ENCODE data around the gene PDF.
"Not testable (repeated sequence)": the region's sequence is repeated elsewhere in the genome, so short reads cannot be mapped to it uniquely, and the experiment has no call there.

The PDF gene, protein sequence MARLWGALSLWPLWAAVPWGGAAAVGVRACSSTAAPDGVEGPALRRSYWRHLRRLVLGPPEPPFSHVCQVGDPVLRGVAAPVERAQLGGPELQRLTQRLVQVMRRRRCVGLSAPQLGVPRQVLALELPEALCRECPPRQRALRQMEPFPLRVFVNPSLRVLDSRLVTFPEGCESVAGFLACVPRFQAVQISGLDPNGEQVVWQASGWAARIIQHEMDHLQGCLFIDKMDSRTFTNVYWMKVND

DNA sequence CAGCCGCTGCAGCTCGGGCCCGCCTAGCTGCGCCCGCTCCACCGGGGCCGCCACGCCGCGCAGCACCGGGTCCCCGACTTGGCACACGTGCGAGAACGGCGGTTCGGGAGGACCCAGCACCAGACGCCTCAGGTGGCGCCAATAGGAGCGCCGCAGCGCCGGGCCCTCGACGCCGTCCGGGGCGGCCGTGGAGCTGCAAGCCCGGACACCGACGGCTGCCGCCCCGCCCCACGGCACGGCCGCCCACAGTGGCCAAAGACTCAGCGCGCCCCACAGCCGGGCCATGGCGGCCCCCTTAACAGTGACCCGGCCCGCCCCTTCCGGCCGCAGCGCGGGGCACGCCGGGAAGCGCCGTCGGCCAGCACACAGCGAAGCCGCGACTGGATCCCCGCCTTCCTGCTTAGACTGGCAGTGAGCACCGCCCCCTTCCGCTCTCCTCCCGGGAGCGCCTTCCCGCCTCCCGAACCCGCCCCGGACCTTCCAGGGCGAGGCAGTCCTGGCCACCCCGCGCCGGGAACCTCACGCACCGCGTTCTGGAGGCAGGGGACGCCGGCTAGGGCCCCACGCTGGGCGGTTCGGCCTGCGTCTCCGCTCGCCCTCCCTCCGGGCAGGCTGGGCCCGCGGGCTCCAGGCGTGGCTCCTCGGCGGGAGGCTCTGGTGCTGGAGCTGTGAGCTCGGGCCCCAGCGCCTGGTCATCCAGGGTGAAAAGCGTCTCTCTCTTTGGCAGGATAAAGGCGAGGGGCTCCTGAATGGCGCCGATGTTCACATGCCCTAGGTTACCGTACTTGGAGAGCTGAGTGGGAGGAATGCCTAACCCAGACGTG, at the start of gene PDF:
Gene PDF, minus strand, starts transcription at position 303 of the 824 bp plus-strand sequence. Its CDS starts 18 bp downstream, at position 285.
- Mint-ChIP-seq H3K4me1 (peaks cover 28 to 60% of the 10 kb centered on the region in 2 donors), H3K27ac (peak within 1 kb of the TSS; percentile 92), H3K9me3 (no peaks in the 10 kb centered on the region), H3K36me3 (peaks cover 27 to 47% of the 10 kb centered on the region in 2 donors), H3K4me3 (peak within 1 kb of the TSS; percentile 92), H3K27me3 (no peaks in the 10 kb centered on the region)
- ATAC-seq (replicated peaks), result peak; percentile 96
- DNase-seq, result peak; percentile 81

DNA sequence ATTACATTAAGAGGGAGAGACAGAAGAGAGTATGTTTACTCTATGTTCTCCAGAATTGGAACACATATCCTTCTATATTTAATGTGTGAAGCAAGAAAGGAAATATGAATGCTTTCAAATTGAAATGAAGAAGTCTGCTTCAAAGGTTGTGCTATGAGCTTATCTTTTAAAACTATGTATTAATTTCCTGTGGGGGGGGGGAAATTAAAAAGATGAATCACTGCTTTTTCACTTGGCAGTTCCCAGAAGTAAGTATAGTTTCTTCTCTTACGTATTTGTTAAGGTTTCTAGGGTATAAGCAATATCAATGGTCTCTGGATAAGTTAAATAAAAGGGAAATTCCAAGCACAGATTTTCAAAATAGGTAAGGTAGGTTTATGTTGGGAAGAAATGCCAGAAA, 48.4 kb upstream of the PDF start:
- Mint-ChIP-seq H3K27ac (peak overlapping the region; percentile 82), H3K4me3 (no peak overlapping the region), H3K9me3 (no peaks in the 10 kb centered on the region), H3K4me1 (peaks cover 13 to 37% of the 10 kb centered on the region in 2 donors), H3K27me3 (no peaks in the 10 kb centered on the region), H3K36me3 (peaks cover 30 to 48% of the 10 kb centered on the region in 2 donors)
- ATAC-seq (replicated peaks) (no peak), DNase-seq (no peak)

DNA sequence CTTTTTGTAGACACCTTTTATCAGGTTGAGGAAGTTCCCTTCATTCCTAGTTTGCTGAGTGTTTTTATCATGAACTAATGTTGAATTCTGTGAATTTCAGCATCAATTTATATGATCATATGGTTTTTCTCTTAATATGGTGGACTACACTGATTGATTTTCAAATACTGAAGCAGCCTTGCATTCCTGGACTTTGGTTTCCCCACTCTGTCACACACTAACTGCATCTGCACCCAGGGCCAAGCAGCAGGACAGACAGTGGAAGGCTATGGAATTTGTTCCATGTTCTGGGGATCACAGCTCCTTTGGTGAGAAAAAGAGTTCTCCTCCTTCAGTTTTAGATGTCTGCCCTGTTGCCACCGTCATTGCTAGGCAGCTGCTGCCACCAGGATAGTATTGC, 47.6 kb upstream of the PDF start:
- ATAC-seq (replicated peaks) (no peak), DNase-seq (no peak)
- H3K27ac Mint-ChIP-seq, result peak overlapping the region; percentile 37
- H3K36me3 Mint-ChIP-seq, result peaks cover 32 to 47% of the 10 kb centered on the region in 2 donors
- H3K4me3 Mint-ChIP-seq, result no peak overlapping the region
- H3K9me3 Mint-ChIP-seq, result no peaks in the 10 kb centered on the region
- peaks cover 19 to 37% of the 10 kb centered on the region in 2 donors for H3K4me1 Mint-ChIP-seq
- no peaks in the 10 kb centered on the region for H3K27me3 Mint-ChIP-seq

DNA sequence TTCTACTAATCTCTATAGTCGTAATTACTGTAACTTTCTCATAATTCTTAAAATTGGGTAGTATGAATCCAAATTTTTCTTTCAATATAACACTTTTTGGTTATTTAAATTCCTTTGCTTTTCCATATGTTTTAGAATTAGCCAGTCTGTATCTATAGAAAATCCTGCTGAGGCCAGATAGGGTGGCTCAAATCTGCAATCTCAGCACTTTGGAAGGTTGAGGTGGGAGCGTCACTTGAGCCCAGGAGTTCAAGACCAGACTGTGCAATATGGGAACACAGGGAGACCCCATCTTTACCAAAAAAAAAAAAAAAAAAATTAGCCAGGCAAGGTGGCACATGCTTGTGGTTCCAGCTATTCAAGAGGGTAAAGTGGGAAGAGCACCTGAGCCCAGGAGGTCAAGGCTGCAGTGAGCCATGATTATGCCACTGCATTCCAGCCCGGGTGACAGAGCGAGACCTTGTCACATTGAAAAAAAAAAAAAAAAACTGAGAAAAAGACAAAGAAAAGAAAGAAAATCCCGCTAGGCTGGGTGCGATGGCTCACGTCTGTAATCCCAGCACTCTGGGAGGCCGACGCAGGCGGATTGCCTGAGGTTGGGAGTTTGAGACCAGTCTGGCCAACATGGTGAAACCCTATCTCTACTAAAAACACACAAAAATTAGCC, 46.1 kb upstream of the PDF start:
- Mint-ChIP-seq H3K4me1 (peaks cover 20 to 39% of the 10 kb centered on the region in 2 donors), H3K9me3 (no peaks in the 10 kb centered on the region), H3K27me3 (no peaks in the 10 kb centered on the region), H3K36me3 (peaks cover 32 to 47% of the 10 kb centered on the region in 2 donors), H3K27ac (no peak overlapping the region), H3K4me3 (no peak overlapping the region)
- no peak for ATAC-seq (replicated peaks)
- no peak for DNase-seq

DNA sequence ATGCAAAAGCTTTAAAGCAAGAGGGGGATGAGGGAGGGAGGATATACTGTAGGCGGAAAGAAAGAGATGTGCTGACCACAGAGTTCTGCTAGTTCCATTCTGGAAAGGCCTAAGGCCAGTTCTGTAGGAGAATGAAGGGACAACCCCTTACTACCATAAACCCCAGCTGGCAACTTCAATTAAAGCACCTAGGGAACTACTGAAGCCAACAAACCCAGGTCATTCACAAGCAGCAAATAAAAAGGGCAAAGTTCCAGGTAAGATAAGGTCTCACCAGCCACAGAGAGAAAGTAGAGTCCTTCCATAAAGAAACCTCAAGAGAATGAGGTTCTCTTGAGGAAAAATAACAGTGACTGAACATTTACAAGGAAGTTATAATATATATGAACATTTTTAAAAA, 42.6 kb upstream of the PDF start:
- Mint-ChIP-seq H3K4me1 (peaks cover 24 to 46% of the 10 kb centered on the region in 2 donors), H3K36me3 (peaks cover 39 to 53% of the 10 kb centered on the region in 2 donors), H3K4me3 (no peak overlapping the region), H3K27ac (peak overlapping the region; percentile 83), H3K9me3 (peaks cover 0 to 4% of the 10 kb centered on the region in 2 donors), H3K27me3 (no peaks in the 10 kb centered on the region)
- no peak for ATAC-seq (replicated peaks)
- DNase-seq, result no peak

DNA sequence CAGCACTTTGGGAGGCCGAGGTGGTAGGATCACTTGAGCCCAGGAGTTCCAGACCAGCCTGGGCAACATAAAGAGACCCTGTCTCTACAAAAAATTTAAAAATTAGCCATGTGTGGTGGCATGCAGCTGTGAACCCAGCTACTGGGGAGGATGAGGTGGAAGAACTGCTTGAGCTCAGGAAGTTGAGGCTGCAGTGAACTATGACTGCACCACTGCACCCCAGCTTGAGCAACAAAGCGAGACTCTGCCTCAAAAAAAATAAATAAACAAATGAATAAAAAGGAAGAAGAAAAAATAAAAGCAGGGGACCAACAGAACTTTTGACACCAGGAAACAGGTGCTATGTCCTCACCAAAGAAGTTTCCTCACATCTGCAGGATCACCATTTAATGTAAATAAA, 41.2 kb upstream of the PDF start:
- DNase-seq, result no peak
- H3K9me3 Mint-ChIP-seq, result peaks cover 0 to 4% of the 10 kb centered on the region in 2 donors
- H3K4me1 Mint-ChIP-seq, result peaks cover 25 to 42% of the 10 kb centered on the region in 2 donors
- H3K4me3 Mint-ChIP-seq, result peak overlapping the region in 1 of 2 donors; percentile 48
- peak overlapping the region; percentile 93 for H3K27ac Mint-ChIP-seq
- H3K36me3 Mint-ChIP-seq, result peaks cover 38 to 54% of the 10 kb centered on the region in 2 donors
- H3K27me3 Mint-ChIP-seq, result no peaks in the 10 kb centered on the region
- ATAC-seq (replicated peaks), result peak; percentile 64 to 67

DNA sequence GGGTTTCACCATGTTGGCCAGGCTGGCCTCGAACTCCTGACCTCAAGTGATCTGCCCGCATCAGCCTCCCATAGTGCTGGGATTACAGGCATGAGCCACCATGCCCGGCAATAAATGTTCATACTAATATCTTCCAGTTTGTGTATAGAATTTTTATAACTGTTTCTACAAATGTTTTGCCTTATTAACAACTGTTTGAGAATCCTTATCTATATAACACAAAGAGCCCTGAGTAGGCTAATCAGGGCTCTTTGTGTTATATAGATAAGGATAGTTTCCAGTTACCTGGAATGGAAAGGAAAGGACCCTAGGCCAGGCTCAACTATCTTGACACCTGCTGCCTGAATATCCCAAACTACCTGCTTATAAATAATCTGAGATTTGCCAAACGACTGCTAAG, 38.5 kb upstream of the PDF start:
- Mint-ChIP-seq H3K36me3 (peaks cover 50 to 67% of the 10 kb centered on the region in 2 donors), H3K4me1 (peaks cover 29 to 42% of the 10 kb centered on the region in 2 donors)
- ATAC-seq (replicated peaks), result no peak

DNA sequence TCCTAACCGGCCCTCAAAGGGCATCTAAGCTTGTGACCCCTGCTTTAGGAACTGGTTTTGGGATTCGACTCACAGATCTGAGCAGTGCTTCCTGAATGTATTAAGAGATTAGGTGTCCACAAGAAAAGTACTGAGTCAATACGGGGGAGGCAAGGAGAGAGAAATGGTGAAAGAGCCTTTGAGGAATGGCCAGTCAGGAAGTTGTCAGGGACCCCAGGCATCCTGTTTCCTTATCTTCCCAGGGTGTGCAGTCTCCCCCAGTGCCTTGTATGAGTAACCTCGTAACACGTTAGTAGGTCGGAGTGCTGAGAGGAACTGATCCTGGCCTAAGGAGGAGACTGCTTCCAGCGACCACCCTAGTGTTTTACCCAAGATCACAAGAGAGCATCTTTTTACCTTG, 37.6 kb upstream of the PDF start:
- no peak for DNase-seq
- Mint-ChIP-seq H3K4me3 (no peak overlapping the region), H3K27ac (peak overlapping the region; percentile 75), H3K36me3 (peaks cover 54 to 69% of the 10 kb centered on the region in 2 donors), H3K4me1 (peaks cover 21 to 38% of the 10 kb centered on the region in 2 donors), H3K27me3 (no peaks in the 10 kb centered on the region), H3K9me3 (peaks cover 0 to 4% of the 10 kb centered on the region in 2 donors)
- ATAC-seq (replicated peaks), result no peak

More for the DNA sequence above, 38.5 kb upstream of the PDF start:
- peaks cover 0 to 4% of the 10 kb centered on the region in 2 donors for H3K9me3 Mint-ChIP-seq
- no peak overlapping the region for H3K4me3 Mint-ChIP-seq
- no peaks in the 10 kb centered on the region for H3K27me3 Mint-ChIP-seq
- peak overlapping the region; percentile 47 for H3K27ac Mint-ChIP-seq
- DNase-seq, result no peak

DNA sequence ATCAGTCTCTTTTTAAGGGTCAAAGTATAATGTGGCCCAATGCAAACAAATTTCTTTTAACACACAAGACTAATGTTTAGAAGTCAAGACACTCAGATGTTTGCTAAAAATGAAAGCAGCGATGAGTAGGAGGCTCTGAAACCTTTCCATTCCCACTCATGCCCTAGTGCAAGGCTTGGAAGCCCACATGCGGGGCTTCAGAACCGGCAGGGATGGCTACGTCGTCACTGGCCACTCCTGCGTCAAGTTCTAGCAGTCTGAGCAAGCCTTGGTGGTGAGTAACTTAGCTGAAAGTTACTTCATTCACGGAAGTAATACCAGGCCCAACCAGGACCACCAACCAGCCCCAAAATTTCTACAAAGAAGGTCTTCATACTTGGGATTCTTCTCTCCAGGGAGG, 36.0 kb upstream of the PDF start:
- H3K36me3 Mint-ChIP-seq, result peaks cover 56 to 68% of the 10 kb centered on the region in 2 donors
- H3K4me3 Mint-ChIP-seq, result no peak overlapping the region

DNA sequence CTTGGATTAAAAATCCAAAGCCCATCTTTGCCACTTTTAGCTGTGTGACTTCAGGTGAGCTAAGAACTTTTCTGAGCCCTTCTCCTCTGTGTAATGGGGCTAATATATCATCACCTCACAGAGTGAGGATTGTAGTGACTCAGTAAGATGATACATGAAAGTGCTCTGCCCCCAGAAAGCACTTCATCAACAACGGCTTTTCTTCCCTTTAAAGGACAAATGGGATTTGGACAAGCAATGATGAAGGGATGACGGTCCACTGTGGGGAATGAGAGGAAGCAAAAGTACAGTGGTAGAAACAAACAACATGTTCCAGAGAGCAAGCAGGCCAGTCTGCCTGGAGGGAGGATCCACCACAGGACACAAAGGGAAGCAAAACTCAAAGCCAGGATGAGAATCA, 35.5 kb upstream of the PDF start:
- DNase-seq (no peak), ATAC-seq (replicated peaks) (no peak)
- Mint-ChIP-seq H3K27me3 (no peaks in the 10 kb centered on the region), H3K36me3 (peaks cover 59 to 71% of the 10 kb centered on the region in 2 donors), H3K9me3 (peaks cover 0 to 4% of the 10 kb centered on the region in 2 donors), H3K4me3 (no peak overlapping the region), H3K4me1 (peaks cover 24 to 25% of the 10 kb centered on the region in 2 donors), H3K27ac (no peak overlapping the region)

More for the DNA sequence above, 36.0 kb upstream of the PDF start:
- no peaks in the 10 kb centered on the region for H3K27me3 Mint-ChIP-seq
- DNase-seq, result no peak
- peaks cover 0 to 4% of the 10 kb centered on the region in 2 donors for H3K9me3 Mint-ChIP-seq
- peaks cover 24 to 27% of the 10 kb centered on the region in 2 donors for H3K4me1 Mint-ChIP-seq
- H3K27ac Mint-ChIP-seq, result peak overlapping the region; percentile 37
- no peak for ATAC-seq (replicated peaks)

DNA sequence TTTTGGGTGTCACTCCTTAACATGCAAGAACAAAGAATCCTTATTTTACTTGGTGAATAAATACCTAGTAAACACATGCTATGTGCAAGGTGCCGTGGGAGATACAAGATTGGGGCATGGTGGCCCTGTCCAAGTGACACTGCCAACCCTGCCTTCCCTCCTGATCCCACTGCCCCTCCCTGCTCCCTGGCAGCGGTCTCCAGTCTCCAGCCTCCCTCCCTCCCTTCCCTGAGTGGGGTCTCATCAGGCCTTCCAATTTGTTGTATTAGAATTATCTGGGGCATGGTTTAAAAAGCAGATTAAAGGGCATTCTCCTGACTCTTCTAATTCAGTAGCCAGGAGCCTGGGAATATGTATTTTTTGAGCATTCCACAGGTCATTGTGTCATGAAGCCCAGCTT, 33.7 kb upstream of the PDF start:
- no peak for DNase-seq
- Mint-ChIP-seq H3K4me1 (peaks cover 10 to 16% of the 10 kb centered on the region in 2 donors), H3K4me3 (no peak overlapping the region), H3K27ac (no peak overlapping the region), H3K36me3 (peaks cover 49 to 66% of the 10 kb centered on the region in 2 donors), H3K9me3 (no peaks in the 10 kb centered on the region), H3K27me3 (no peaks in the 10 kb centered on the region)
- no peak for ATAC-seq (replicated peaks)

DNA sequence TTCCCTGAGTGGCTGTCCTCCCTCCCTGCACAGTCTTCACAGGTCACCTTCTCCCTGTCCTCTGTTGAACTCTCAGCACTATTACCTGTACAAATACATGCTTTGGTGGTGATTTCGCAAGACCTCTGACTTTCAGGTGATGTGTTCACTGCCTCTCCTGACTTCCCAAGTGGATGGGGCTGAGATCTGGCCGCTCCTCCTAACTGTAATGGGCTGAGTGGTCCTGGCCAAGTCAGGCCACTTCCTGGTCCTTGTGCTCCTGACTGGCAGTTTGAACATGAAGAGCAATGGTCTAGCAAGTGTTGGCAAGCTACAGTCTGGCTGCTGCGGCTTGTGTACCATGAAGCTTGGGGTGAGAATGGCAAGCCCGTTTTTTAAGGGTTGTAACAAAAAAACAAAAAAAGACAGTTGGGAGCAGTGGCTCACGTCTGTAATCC, 32.9 kb upstream of the PDF start:
- peaks cover 46 to 67% of the 10 kb centered on the region in 2 donors for H3K36me3 Mint-ChIP-seq
- peak overlapping the region; percentile 6 for H3K27ac Mint-ChIP-seq
- no peak overlapping the region for H3K4me3 Mint-ChIP-seq
- H3K4me1 Mint-ChIP-seq, result peaks cover 10 to 16% of the 10 kb centered on the region in 2 donors
- DNase-seq (no peak), ATAC-seq (replicated peaks) (no peak)
- H3K27me3 Mint-ChIP-seq, result no peaks in the 10 kb centered on the region
- H3K9me3 Mint-ChIP-seq, result no peaks in the 10 kb centered on the region

DNA sequence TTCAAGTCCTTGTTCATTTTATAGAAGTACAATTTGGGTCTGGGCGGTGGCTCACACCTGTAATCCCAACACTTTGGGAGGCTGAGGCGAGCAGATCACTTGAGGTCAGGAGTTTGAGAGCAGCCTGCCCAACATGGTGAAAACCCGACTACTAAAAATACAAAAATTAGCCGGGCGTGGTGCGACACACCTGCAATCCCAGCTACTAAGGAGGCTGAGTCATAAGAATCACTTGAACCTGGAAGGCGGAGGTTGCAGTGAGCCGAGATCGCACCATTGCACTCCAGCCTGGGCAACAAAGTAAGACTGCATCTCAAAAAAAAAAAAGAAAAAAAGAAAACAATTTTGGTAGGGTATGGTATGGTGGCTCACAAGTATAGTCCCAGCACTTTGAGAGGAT, 29.7 kb upstream of the PDF start:
- H3K27ac Mint-ChIP-seq; H3K9me3 Mint-ChIP-seq; H3K27me3 Mint-ChIP-seq; DNase-seq; H3K4me3 Mint-ChIP-seq; ATAC-seq (replicated peaks): not testable (repeated sequence)
- H3K36me3 Mint-ChIP-seq, result peaks cover 43 to 57% of the 10 kb centered on the region in 2 donors
- peaks cover 16 to 25% of the 10 kb centered on the region in 2 donors for H3K4me1 Mint-ChIP-seq

Measured in stimulated activated naive B cell treated with anti-CD40 and anti-IgM and Interleukin-4, amounts not matched to agents 10 μg/mL and 1 μg/mL and 100 μg/mL, for 72 hours (primary cell).